GM12864 (cell line): ENCODE measurements around the gene FAM43B.

ENCODE experiments used
- DNase-seq: peaks from one replicate; pipeline ENCODE4 v3.0.0-alpha.2; 2011; ENCODE audit warnings: low read depth
- H3K4me3 ChIP-seq: 2 replicates; pipeline ENCODE4 v1.5.1; 2011; ENCODE audit warnings: mild to moderate bottlenecking, low read depth, low read length, control low read depth
- CTCF ChIP-seq: IDR thresholded peaks from 2 replicates; pipeline ENCODE4 v1.5.1; 2011; ENCODE audit warnings: low read depth, mild to moderate bottlenecking, moderate library complexity, low read length, control low read depth, inconsistent platforms; ENCODE audit errors: missing control alignments

FAM43B gene

GRCh38 chr1:20602851-20603450 is 50.6 kb downstream of the FAM43B start:
- DNase-seq, result no peak
- no peak overlapping the region for H3K4me3 ChIP-seq

GRCh38 chr1:20603504-20604464 is 51.4 kb downstream of the FAM43B start:
- DNase-seq, result no peak
- no peak for TF ChIP-seq CTCF

More at GRCh38 chr1:20602851-20603450, 50.6 kb downstream of the FAM43B start:
- no peak for TF ChIP-seq CTCF

More at GRCh38 chr1:20603504-20604464, 51.4 kb downstream of the FAM43B start:
- no peak overlapping the region for H3K4me3 ChIP-seq
